ENCODE measurements around the gene LCE1F. TPM values are rescaled to one million over a fixed set of nuclear protein-coding genes. Genes with fewer than 3 reads are reported as not detected.

Gene LCE1F
- total RNA-seq, 1 donor from 2014 or later, result not detected

DNA sequence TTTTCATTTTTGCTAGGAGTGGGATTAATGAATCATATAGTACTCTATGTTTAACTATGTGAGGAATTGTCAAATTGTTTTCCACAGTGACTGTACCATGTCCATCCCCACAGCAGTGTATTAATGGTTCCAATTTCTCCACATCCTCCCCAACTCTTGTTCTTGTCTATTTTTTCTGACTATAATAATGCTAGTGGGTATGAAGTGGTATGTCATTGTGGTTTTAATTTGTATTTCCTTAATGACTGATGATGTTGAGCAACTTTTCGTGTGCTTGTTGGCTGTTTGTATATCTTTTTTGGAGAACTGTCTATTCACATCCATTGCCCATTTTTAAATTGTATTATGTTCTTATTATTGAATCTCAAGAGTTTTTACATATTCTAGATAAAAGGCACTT lies 27.1 kb upstream of the LCE1F start:
- Mint-ChIP-seq H3K4me3 (ENCODE audit: unreplicated experiment) (no peak overlapping the region), H3K9me3 (ENCODE audit: unreplicated experiment) (no peaks in the 10 kb centered on the region), H3K27ac (ENCODE audit: unreplicated experiment) (no peak overlapping the region), H3K36me3 (ENCODE audit: unreplicated experiment) (no peaks in the 10 kb centered on the region), H3K4me1 (ENCODE audit: low read depth, unreplicated experiment) (no peaks in the 10 kb centered on the region), H3K27me3 (ENCODE audit: unreplicated experiment) (peaks cover 3% of the 10 kb centered on the region)
- no peak for TF ChIP-seq CTCF (IDR thresholded peaks at IDR 0.05; ENCODE audit: partially characterized antibody, unreplicated experiment)
- no peak for DNase-seq

GRCh38 chr1:152752225-152752624 lies 22.7 kb upstream of the LCE1F start:
- Mint-ChIP-seq H3K9me3 (ENCODE audit: unreplicated experiment) (no peaks in the 10 kb centered on the region), H3K27ac (ENCODE audit: unreplicated experiment) (no peak overlapping the region), H3K27me3 (ENCODE audit: unreplicated experiment) (no peaks in the 10 kb centered on the region), H3K4me3 (ENCODE audit: unreplicated experiment) (no peak overlapping the region), H3K36me3 (ENCODE audit: unreplicated experiment) (no peaks in the 10 kb centered on the region), H3K4me1 (ENCODE audit: low read depth, unreplicated experiment) (no peaks in the 10 kb centered on the region)
- DNase-seq, result no peak
- TF ChIP-seq CTCF (IDR thresholded peaks at IDR 0.05; ENCODE audit: partially characterized antibody, unreplicated experiment), result no peak

GRCh38 chr1:152753586-152753985 lies 21.4 kb upstream of the LCE1F start:
- Mint-ChIP-seq H3K9me3 (ENCODE audit: unreplicated experiment) (no peaks in the 10 kb centered on the region), H3K4me3 (ENCODE audit: unreplicated experiment) (no peak overlapping the region), H3K27ac (ENCODE audit: unreplicated experiment) (no peak overlapping the region), H3K4me1 (ENCODE audit: low read depth, unreplicated experiment) (no peaks in the 10 kb centered on the region), H3K36me3 (ENCODE audit: unreplicated experiment) (no peaks in the 10 kb centered on the region), H3K27me3 (ENCODE audit: unreplicated experiment) (no peaks in the 10 kb centered on the region)
- no peak for DNase-seq
- TF ChIP-seq CTCF (IDR thresholded peaks at IDR 0.05; ENCODE audit: partially characterized antibody, unreplicated experiment), result no peak

GRCh38 chr1:152756872-152757271 lies 18.1 kb upstream of the LCE1F start:
- Mint-ChIP-seq H3K36me3 (ENCODE audit: unreplicated experiment) (no peaks in the 10 kb centered on the region), H3K4me3 (ENCODE audit: unreplicated experiment) (no peak overlapping the region), H3K9me3 (ENCODE audit: unreplicated experiment) (no peaks in the 10 kb centered on the region), H3K4me1 (ENCODE audit: low read depth, unreplicated experiment) (no peaks in the 10 kb centered on the region), H3K27ac (ENCODE audit: unreplicated experiment) (no peak overlapping the region), H3K27me3 (ENCODE audit: unreplicated experiment) (peaks cover 4% of the 10 kb centered on the region)
- no peak for DNase-seq
- TF ChIP-seq CTCF (IDR thresholded peaks at IDR 0.05; ENCODE audit: partially characterized antibody, unreplicated experiment), result no peak

DNA sequence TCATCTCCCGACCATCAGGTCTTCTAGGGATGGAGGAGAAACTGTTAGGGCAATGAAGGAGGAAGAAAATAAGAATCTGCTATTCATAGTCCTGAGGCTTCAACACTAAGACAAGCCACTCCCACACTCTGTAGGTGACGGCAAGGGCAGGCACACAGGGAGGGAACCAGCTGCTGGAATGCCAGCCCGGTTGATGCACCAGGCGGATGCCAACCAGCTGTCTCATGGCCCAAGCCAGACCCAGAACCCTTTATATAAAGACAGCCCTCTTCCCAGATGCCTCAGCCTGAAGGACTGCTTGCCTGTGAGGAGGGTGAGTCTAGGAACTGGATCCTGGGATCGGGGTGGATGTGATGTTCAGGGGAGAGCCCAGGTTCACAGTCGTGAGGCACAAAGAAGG lies 17.2 kb upstream of the LCE1F start, which contains the start of gene KPRP:
Gene KPRP, plus strand, starts transcription at position 279 of the 400 bp plus-strand sequence. CDS start 1,564 bp downstream, outside the sequence.
- Mint-ChIP-seq H3K27ac (ENCODE audit: unreplicated experiment) (no peak within 1 kb of the TSS), H3K4me1 (ENCODE audit: low read depth, unreplicated experiment) (no peaks in the 10 kb centered on the region), H3K36me3 (ENCODE audit: unreplicated experiment) (no peaks in the 10 kb centered on the region), H3K9me3 (ENCODE audit: unreplicated experiment) (no peaks in the 10 kb centered on the region), H3K4me3 (ENCODE audit: unreplicated experiment) (no peak within 1 kb of the TSS), H3K27me3 (ENCODE audit: unreplicated experiment) (peaks cover 4% of the 10 kb centered on the region)
- DNase-seq, result no peak
- no peak for TF ChIP-seq CTCF (IDR thresholded peaks at IDR 0.05; ENCODE audit: partially characterized antibody, unreplicated experiment)

Data from glutamatergic neuron (in vitro differentiated cells).